K562 (cell line): ENCODE data around the gene TGDS.

Experiments
- EGR1 ChIP-seq: fragments of 450-650 bp; conservative IDR thresholded peaks from 2 replicates; pipeline ENCODE4 v1.6.1; 2017; ENCODE audit warnings: mild to moderate bottlenecking
- ZNF76 ChIP-seq: fragments of 250-450 bp; sonication (Bioruptor Pico); IDR thresholded peaks from 2 replicates; pipeline ENCODE4 v1.4.0; 2020; ENCODE audit warnings: mild to moderate bottlenecking, moderate library complexity, borderline replicate concordance

DNA sequence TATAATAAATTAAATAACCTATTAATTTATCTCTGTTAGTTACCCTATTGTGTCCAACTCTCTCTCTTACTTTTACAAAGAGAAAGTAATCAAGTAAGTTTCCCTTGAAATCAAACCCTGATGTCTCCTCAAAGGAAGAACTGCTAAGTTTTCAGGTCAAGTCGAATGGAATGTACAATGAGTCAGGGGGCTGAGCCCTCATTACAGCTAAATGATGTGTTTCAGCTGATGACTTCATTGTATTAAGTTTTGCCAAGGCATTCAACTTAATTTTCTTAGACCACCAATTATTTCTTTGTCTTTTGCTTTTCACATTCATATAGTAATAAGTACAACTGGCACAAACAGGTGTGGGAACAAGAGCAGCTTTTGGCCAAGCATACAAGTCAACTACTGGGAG, 61.8 kb downstream of the TGDS start:
- TF ChIP-seq ZNF76 (CRISPR knock-in tag) (no peak), EGR1 (no peak)
